Peyer's patch (tissue), 4 donors: Measurements from ENCODE around the gene TPM2.
"Not testable (repeated sequence)": the region's sequence is repeated elsewhere in the genome, so short reads cannot be mapped to it uniquely, and the experiment has no call there.

ENCODE experiments used
- POLR2A ChIP-seq, 2 donors: fragments of 450-650 bp; IDR thresholded peaks; one replicate each; pipeline ENCODE4 v1.5.1; 2017; ENCODE audit warnings: antibody characterized with exemption in 2 of 2, mild to moderate bottlenecking in 2 of 2, moderate library complexity in 2 of 2
- TF ChIP-seq, protein P1 (sequence below), 6 experiments: fragments of 450-650 bp in 4 of 6; fragments of 200-600 bp in 2 of 6; sonication (generic) in 1 of 6; IDR thresholded peaks; one replicate each; pipeline ENCODE4 v1.5.1; 2017 to 2019; ENCODE audit warnings: antibody characterized with exemption in 6 of 6, mild to moderate bottlenecking in 3 of 6, moderate library complexity in 1 of 6

DNA sequence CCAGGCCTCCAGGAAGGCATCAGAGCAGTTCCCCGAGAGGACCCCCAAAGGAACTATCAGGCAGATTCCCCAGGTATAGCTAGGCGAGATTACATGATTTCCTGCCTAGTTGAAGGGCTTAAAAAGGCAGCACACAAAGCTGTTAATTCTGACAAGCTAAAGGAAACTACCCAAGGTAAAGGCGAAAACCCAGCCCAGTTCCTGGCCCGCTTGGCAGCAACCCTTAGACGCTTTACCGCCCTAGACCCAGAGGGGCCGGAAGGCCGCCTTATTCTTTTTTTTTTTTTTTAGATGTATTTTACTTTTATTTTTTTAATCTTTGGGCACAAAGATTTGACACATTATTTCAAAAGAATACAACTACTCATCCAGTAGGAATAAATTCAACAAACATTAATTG is 51.0 kb downstream of the TPM2 start:
- TF ChIP-seq, protein P1, sequence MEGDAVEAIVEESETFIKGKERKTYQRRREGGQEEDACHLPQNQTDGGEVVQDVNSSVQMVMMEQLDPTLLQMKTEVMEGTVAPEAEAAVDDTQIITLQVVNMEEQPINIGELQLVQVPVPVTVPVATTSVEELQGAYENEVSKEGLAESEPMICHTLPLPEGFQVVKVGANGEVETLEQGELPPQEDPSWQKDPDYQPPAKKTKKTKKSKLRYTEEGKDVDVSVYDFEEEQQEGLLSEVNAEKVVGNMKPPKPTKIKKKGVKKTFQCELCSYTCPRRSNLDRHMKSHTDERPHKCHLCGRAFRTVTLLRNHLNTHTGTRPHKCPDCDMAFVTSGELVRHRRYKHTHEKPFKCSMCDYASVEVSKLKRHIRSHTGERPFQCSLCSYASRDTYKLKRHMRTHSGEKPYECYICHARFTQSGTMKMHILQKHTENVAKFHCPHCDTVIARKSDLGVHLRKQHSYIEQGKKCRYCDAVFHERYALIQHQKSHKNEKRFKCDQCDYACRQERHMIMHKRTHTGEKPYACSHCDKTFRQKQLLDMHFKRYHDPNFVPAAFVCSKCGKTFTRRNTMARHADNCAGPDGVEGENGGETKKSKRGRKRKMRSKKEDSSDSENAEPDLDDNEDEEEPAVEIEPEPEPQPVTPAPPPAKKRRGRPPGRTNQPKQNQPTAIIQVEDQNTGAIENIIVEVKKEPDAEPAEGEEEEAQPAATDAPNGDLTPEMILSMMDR (IDR thresholded peaks at IDR 0.05) = not testable (repeated sequence)
- not testable (repeated sequence) for TF ChIP-seq POLR2A (IDR thresholded peaks at IDR 0.05)
